Activated CD8-positive, alpha-beta memory T cell treated with anti-CD3 and anti-CD28 coated beads for 4 hours (primary cell): Measurements from ENCODE around the gene IQGAP1.

Experiments
- DNase-seq, 2 donors: peaks; one replicate each; pipeline ENCODE4 v3.0.0-alpha.2; 2020; ENCODE audit warnings: low read depth in 2 of 2

IQGAP1 gene

DNA sequence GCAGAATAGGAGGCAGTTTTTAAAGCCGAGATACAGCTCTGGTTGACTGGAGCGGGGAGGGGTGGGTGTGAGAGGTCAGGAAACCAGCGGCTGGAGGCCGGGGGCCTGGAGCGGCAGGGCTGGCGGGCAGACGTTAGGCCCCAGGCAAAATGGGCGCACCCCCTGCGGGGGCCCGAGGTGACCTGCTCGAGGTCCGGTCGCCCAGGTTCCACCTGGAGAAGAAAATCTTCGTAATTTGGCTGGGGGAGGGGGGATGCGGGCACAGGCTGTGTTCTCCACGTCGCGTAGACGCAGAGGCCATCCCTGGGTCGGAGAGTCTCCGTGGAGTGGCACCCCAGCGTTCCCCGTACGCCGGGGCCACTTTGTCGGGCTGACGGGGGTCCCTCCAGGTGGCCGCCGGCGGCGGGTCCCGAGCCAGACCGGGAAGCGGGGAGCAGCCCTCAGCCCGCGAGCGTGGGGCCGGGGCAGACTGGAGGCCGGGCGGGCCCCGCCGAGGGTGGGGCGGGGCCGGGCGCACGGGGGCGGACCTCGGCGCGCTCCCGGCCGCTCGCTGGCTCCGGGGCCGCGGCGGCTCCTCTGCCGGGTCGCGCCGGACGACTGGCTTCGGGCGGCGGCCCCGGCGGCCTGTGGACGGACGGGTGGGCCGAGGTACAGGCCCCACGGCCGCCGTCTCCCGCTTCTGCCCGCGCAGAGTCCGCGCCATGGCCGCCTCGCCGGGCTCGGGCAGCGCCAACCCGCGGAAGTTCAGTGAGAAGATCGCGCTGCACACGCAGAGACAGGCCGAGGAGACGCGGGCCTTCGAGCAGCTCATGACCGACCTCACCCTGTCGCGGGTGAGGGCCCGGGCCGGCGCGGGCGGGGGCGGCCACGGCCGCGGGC, 141.6 kb downstream of the IQGAP1 start, which contains the start of gene CRTC3:
CRTC3 (plus strand) TSS at position 553 of the 879 bp plus-strand sequence; CDS start at position 702, 149 bp downstream.
- no peak for DNase-seq

DNA sequence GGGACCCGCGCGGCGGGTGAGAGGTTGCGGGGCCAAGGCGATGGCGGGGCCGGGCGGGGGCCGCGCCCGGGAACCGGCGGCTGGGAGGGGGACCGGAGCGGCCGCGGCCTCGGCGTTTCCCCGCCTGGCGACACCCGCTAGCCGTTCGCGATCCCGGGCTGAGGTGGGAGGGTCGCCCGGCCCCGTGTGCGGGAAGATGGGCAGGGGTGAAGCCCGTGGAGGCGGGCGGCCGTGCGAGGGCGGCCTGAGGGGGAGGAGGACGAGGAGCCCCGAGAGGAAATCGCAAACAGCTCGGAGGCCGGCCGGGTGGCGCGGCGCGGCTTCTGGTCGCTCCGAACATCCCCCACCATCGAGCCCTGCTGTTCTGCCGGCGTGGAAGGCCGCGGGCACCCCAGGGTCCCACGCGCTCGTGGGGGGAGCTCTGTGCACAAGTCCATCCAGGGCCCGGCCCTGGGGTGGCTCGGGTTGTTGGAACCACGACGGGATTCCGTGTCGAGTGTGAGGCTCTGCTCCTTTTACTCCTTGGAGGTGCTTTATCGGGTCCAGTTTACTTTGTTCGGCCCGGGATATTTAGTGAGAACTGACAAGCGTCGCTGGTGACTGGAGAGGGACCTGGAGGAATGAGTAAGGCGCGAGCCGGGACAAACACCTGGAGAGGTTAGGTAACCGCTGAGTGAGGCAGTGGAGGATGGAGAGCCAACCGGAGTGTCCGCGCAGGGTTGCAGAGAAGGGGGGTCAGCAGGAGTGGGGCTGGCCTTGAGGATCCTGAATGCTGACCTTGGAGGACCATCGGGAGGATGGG, 142.4 kb downstream of the IQGAP1 start:
- DNase-seq, result no peak

DNA sequence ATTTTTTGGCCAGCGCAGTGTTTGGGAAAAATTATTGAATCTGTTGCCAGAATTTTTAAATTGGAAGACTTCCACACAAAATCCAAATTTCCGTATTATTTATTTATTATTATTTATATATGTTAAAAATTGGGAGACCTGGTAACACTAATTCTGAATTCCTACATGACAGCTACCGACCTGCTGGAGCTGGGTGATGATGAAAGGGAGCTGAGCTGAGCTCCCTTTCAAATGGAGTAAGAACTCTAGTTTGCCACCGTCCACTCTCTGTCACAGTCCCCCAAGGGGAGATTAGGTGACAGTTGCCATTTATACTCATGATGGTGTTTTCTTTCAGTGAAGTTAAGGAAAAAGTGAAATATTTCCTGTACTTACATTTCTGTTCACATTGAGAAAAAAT, 143.1 kb downstream of the IQGAP1 start:
- DNase-seq, result no peak

DNA sequence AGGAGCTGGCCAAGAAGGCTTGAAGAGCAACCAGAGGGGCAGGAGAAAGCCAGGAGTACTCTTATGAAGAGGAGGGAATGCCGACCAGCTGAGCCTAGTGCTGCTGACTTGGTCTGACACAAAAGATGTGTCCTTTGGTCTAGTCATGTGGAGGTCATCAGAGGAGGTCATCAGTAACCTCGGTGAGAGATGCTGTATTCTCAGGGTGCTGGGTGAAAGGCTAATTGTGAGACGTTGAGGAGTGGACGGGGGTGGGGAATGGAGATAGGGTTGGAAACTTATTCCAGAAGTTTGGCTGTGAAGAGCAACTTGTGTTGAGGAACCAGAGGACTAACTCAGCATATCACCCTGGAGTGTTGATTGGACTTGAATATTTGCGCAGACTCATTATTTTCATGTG, 147.2 kb downstream of the IQGAP1 start:
- DNase-seq, result no peak

DNA sequence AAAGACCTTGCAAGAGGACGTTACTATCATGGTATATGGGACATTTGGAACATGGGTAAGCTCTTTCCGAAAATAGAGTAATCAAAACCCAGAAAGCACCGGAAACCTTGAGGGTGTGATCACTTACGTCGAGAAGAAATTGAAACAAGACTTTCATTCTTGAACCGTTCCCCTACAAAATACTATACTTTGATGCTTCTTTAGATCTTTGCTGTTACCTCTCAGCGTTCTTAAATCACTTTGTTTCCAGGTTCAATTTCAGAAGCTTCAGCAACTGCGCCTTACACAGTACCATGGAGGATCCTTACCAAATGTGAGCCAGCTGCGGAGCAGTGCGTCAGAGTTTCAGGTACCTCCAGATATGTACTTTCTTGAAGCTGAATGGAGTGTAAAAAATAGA, 151.7 kb downstream of the IQGAP1 start:
- DNase-seq, result no peak

DNA sequence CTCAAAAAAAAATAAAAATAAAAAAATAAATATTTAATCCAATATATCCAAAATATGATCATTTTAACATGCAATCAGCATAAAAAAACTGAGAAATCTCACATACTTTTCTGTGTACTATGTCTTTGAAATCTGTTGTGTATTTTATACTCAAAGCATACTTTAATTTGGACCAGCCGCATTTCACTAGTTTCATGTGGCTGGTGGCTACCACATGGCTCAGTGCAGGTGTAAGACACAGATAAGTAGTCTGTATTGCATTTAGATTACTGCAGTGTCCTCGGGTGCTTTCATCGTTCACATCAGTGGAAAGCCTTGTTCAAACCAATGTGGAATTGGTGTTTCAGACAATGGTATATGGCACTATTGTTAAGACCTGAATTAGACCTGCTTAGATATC, 152.7 kb downstream of the IQGAP1 start:
- DNase-seq, result no peak

DNA sequence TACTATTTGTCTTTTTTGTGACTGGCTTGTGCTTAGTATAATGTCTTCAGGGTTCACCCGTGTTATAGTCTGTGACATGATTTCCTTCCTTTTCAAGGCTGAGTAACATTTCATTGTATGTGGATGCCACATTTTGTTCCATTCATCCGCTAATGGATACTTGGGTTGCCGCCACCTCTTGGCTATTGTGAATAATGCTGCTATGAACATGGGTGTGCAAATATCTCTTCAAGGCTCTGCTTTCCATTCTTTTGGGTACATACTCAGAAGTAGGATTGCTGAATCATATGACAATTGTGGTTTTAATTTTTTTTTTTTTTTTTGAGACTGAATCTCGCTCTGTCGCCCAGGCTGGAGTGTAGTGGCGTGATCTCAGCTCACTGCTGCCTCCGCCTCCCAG, 157.1 kb downstream of the IQGAP1 start:
- no peak for DNase-seq

DNA sequence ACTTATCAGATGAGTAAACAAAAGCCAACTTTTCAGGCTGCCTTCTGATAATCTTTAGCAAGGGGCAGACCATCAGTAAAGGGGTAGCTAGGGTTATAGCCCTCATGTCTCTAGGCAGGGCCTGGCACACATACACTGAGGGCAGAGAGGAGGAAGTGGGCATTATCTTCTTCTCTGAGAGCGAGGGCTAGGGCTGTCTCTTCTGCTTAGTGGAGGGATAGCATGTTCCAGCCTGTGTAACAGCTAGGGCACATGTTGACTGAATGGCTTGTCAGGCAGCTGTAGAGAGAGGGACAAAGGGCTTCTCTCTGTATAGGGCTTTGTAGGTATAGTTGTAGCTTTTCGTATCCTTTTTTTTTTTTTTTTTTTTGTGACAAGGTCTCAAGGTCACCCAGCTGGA, 159.5 kb downstream of the IQGAP1 start:
- DNase-seq, result no peak

DNA sequence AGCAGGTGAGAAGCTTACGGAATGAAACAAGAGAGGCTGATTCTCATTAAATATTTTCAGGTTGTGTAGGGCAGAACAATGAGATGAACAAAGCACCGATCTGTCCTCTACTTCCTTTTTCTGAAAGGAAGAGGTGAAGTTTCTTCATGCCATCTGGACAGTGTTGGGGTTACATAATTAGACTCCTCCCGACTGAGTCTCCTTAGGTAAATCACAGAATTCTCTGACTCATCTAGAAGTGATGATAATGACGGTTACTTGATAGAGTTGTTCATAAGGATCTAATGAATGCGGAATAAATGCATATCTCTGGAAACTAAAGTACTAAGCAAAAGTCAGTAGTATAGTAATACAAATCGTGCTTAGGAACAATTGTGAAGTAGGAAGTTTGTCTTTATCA, 162.9 kb downstream of the IQGAP1 start:
- no peak for DNase-seq
